Stimulated activated CD4-positive, alpha-beta T cell treated with anti-CD3 and anti-CD28 coated beads, Interleukin-2, amount 100 ng/mL, for 4 hours (primary cell): Measurements from ENCODE around the gene USP37.

ENCODE experiments used
- DNase-seq: peaks from one replicate; pipeline ENCODE4 v3.0.0-alpha.2; 2020; ENCODE audit warnings: low read depth

USP37 gene

GRCh38 chr2:218429911-218430692 is 138.0 kb downstream of the USP37 start:
- no peak for DNase-seq

- no peak for DNase-seq
Observed at GRCh38 chr2:218428846-218429558, 139.1 kb downstream of the USP37 start.

GRCh38 chr2:218427741-218428140 is 140.4 kb downstream of the USP37 start:
- no peak for DNase-seq

GRCh38 chr2:218425531-218425930 is 142.6 kb downstream of the USP37 start:
- DNase-seq, result no peak

GRCh38 chr2:218423584-218423983 is 144.6 kb downstream of the USP37 start:
- DNase-seq, result no peak

- no peak for DNase-seq
Observed at GRCh38 chr2:218422403-218423086, 145.6 kb downstream of the USP37 start.

- no peak for DNase-seq
Observed at GRCh38 chr2:218421027-218421426, 147.1 kb downstream of the USP37 start.

GRCh38 chr2:218419630-218420216 is 148.4 kb downstream of the USP37 start:
- DNase-seq, result no peak

GRCh38 chr2:218418717-218419458 is 149.3 kb downstream of the USP37 start, which contains the start of gene VIL1:
TSS of gene VIL1 (plus strand) at chr2:218419123. CDS start at chr2:218423779, 4,656 bp downstream.
- DNase-seq, result no peak

- DNase-seq, result no peak
Observed at GRCh38 chr2:218418321-218418716, 149.8 kb downstream of the USP37 start.

- no peak for DNase-seq
Observed at GRCh38 chr2:218407717-218408116, 160.4 kb downstream of the USP37 start.

GRCh38 chr2:218406949-218407618 is 161.1 kb downstream of the USP37 start:
- no peak for DNase-seq

GRCh38 chr2:218406209-218406948 is 161.8 kb downstream of the USP37 start:
- peak; percentile 77 for DNase-seq

- no peak for DNase-seq
Observed at GRCh38 chr2:218405746-218406208, 162.4 kb downstream of the USP37 start.

GRCh38 chr2:218405086-218405745 is 162.9 kb downstream of the USP37 start:
- DNase-seq, result no peak

- DNase-seq, result no peak
Observed at GRCh38 chr2:218404351-218405085, 163.6 kb downstream of the USP37 start.

GRCh38 chr2:218403810-218404209 is 164.3 kb downstream of the USP37 start:
- DNase-seq, result no peak

- no peak for DNase-seq
Observed at GRCh38 chr2:218402911-218403411, 165.2 kb downstream of the USP37 start.

- no peak for DNase-seq
Observed at GRCh38 chr2:218402491-218402901, 165.7 kb downstream of the USP37 start.
